Parathyroid adenoma (tissue), 2 donors: ENCODE data around the gene LRRC47.

ENCODE experiments used
- H2AFZ ChIP-seq: fragments of 300-600 bp; sonication (generic); one replicate; pipeline ENCODE4 v1.7.0; 2017; ENCODE audit warnings: antibody characterized with exemption, mild to moderate bottlenecking
- H3K27ac ChIP-seq: fragments of 300-600 bp; sonication (generic); one replicate; pipeline ENCODE4 v1.7.0; 2017
- H3K27me3 ChIP-seq: fragments of 300-600 bp; sonication (generic); one replicate; pipeline ENCODE4 v1.7.0; 2017; ENCODE audit warnings: low read length; ENCODE audit not compliant: control insufficient read depth, insufficient read depth
- H3K36me3 ChIP-seq: fragments of 300-600 bp; sonication (generic); one replicate; pipeline ENCODE4 v1.7.0; 2017; ENCODE audit warnings: low read length; ENCODE audit not compliant: control insufficient read depth, insufficient read depth
- H3K4me1 ChIP-seq: fragments of 300-600 bp; sonication (generic); one replicate; pipeline ENCODE4 v1.7.0; 2017; ENCODE audit warnings: control low read depth
- H3K4me2 ChIP-seq: fragments of 300-600 bp; sonication (generic); one replicate; pipeline ENCODE4 v1.7.0; 2017; ENCODE audit warnings: low read length
- H3K4me3 ChIP-seq: fragments of 300-600 bp; sonication (generic); one replicate; pipeline ENCODE4 v1.7.0; 2017; ENCODE audit warnings: low read depth, low read length
- H3K79me2 ChIP-seq: fragments of 300-600 bp; sonication (generic); one replicate; pipeline ENCODE4 v1.7.0; 2017; ENCODE audit warnings: control low read depth
- H3K9ac ChIP-seq: fragments of 300-600 bp; sonication (generic); one replicate; pipeline ENCODE4 v1.7.0; 2017; ENCODE audit warnings: mild to moderate bottlenecking
- H3K9me3 ChIP-seq: fragments of 300-600 bp; sonication (generic); one replicate; pipeline ENCODE4 v1.7.0; 2017; ENCODE audit warnings: low read length; ENCODE audit not compliant: control insufficient read depth
- TF ChIP-seq, protein P1 (sequence below): fragments of 300-600 bp; sonication (generic); IDR thresholded peaks from one replicate; pipeline ENCODE4 v1.7.0; 2017; ENCODE audit warnings: antibody characterized with exemption, mild to moderate bottlenecking
- donor health status: primary hyperparathyroidism.

Gene LRRC47

DNA sequence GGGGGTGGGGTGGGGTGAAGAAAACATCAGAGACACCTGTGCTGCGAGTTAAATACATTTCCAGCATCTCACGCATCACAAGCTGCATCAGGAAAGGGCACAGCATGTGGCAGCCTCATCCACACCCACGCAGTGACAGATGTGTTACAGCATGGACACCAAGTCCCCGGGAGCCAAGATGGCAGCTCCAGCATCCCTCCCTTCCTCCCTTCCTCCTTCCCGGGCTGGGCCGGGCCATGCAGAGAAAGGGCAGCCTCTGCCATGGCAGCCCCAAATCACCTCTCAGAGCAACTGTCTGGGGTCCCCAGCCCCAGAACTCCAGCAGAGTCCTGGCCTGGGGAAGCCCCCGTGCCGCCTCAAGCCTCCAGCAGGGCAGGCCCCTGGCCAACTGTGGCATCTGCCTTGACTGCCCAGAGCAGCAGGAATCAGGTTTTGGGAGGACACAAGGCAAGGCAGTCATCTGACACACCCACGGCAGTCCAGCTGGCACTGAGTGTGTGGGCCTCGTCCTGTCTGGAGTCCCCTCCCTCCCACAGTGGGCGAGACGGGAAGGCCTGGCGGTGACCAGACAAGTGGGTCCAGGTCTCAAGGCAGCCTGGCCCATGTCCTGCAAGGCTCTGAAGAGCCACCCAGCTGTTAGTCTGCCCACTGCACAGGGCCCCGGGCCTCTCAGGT, 17.6 kb downstream of the LRRC47 start:
- TF ChIP-seq, protein P1, sequence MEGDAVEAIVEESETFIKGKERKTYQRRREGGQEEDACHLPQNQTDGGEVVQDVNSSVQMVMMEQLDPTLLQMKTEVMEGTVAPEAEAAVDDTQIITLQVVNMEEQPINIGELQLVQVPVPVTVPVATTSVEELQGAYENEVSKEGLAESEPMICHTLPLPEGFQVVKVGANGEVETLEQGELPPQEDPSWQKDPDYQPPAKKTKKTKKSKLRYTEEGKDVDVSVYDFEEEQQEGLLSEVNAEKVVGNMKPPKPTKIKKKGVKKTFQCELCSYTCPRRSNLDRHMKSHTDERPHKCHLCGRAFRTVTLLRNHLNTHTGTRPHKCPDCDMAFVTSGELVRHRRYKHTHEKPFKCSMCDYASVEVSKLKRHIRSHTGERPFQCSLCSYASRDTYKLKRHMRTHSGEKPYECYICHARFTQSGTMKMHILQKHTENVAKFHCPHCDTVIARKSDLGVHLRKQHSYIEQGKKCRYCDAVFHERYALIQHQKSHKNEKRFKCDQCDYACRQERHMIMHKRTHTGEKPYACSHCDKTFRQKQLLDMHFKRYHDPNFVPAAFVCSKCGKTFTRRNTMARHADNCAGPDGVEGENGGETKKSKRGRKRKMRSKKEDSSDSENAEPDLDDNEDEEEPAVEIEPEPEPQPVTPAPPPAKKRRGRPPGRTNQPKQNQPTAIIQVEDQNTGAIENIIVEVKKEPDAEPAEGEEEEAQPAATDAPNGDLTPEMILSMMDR: no peak
- Histone ChIP-seq H3K79me2 (no peaks in the 10 kb centered on the region), H3K27ac (no peak overlapping the region), H3K36me3 (no peaks in the 10 kb centered on the region), H3K4me1 (no peaks in the 10 kb centered on the region), H2AFZ (no peak overlapping the region), H3K27me3 (no peaks in the 10 kb centered on the region), H3K4me3 (no peak overlapping the region), H3K9me3 (no peaks in the 10 kb centered on the region), H3K4me2 (no peak overlapping the region), H3K9ac (no peak overlapping the region)

DNA sequence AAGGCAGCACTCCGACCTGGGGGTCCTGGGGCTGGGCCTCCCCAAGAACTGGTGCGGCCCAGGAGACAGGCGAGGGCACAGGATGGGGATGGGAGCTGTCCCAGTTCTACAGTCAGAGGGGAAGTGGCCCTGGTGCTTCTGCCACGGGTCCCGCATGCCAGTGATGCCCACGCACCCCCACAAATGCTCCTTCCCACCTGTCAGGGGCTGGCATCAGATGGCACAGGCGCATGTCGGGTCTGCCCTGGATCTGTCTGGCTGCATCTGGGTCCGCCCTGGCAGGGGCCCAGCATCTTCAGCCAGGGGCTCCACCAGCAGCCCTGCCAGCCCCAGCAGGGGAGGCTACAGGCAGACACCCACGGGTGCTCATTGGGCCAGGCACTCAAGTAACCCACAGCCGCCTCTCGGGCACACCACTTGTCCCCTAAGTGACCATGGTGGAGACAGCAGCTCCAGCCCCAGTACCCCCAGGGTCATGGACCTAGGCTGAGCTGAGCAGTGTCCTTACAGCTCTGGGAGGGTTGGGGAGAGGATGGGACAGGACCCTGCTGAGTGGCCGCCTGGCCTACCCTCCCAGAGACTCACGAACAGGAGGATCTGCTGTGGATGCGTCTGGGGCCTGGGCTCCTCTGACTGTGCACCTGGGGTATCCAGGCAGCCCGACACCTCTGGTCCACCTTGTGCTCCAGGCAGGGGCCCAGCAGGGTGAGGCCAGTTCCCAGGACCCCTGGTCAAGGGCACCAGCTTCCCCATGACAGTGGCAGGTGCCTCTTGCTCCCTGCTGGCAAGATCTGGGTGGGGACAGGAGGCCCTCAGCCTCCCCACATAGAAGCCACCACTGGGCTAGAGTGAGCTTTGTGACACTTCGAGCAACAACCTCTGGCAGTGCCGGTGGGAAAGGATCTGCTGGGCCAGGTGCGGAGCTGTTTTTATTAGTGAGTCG, 18.4 kb downstream of the LRRC47 start:
- TF ChIP-seq, protein P1: no peak
- H3K27me3 ChIP-seq: no peaks in the 10 kb centered on the region
- no peaks in the 10 kb centered on the region for H3K79me2 ChIP-seq
- H3K4me3 ChIP-seq: no peak overlapping the region
- no peaks in the 10 kb centered on the region for H3K36me3 ChIP-seq
- H3K9me3 ChIP-seq: no peaks in the 10 kb centered on the region
- H2AFZ ChIP-seq: no peak overlapping the region
- H3K4me2 ChIP-seq: no peak overlapping the region
- H3K27ac ChIP-seq: no peak overlapping the region
- no peaks in the 10 kb centered on the region for H3K4me1 ChIP-seq
- H3K9ac ChIP-seq: no peak overlapping the region

DNA sequence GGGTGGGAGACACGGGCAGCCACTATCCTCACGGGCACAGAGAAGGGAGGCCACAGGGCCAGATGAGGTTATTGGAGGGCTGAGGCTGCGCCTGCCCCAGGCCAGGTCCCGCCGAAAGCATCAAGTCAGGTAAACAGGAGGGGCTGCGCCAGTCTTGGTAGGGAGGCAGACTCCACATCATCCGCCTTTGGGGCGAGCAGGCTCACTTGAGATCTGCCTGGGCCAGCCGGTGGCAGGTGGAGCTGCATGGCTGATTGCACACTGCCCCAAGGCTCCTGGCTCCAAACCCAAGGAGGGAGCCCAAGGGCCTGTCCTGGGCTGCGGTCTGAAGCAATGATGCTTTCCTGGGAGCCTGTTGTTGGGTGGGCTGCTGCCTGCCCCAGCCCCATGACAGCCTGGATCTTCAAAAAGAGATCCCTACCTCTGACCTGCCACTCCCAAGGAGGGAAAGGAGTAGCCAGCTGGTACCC, 19.2 kb downstream of the LRRC47 start:
- Histone ChIP-seq H3K4me2 (no peak overlapping the region), H3K27me3 (no peaks in the 10 kb centered on the region), H2AFZ (no peak overlapping the region), H3K4me3 (no peak overlapping the region), H3K4me1 (no peaks in the 10 kb centered on the region), H3K79me2 (no peaks in the 10 kb centered on the region), H3K9ac (no peak overlapping the region), H3K27ac (no peak overlapping the region), H3K9me3 (no peaks in the 10 kb centered on the region), H3K36me3 (no peaks in the 10 kb centered on the region)
- TF ChIP-seq, protein P1: no peak

DNA sequence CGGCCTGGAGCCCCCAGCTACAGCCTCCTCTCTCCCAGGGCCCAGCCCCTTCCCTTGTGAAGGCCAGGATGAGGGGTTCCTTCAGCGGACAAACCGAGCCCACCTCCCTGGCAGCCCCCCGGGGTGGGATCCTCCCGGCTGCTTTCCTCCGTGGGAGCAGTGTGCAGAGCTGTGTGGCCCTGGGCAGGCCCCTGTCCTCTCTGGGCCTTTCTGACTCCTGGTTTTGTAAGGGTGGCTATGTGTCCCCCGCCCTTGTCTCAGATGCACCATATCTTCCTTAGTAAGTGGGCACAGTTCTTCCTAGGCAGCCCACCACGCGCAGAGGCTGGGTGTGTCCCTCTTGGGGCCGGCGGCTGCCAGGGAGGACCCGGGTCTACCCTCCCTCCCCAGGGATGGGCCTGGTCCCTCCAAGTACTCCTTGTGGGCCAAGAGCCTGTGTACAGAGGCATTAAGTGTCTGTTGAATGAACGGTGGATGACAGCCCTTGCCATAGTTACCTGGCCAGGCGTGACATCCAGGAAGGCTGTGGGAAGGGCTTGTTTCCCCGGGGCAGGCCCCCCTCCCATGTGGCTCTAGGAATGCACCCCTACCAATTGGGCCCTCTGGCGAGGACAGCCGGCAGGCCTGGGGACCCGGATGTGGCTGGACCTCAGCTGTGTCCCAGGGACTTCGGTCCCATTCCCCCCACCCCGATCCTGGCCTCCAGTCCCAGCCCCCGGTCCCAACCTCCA, 19.9 kb downstream of the LRRC47 start:
- H3K9me3 ChIP-seq: no peaks in the 10 kb centered on the region
- H3K4me3 ChIP-seq: no peak overlapping the region
- no peak overlapping the region for H3K4me2 ChIP-seq
- H3K27me3 ChIP-seq: no peaks in the 10 kb centered on the region
- H3K4me1 ChIP-seq: no peaks in the 10 kb centered on the region
- no peak overlapping the region for H2AFZ ChIP-seq
- TF ChIP-seq, protein P1: no peak
- H3K27ac ChIP-seq: no peak overlapping the region
- no peaks in the 10 kb centered on the region for H3K79me2 ChIP-seq
- H3K36me3 ChIP-seq: no peaks in the 10 kb centered on the region
- H3K9ac ChIP-seq: no peak overlapping the region
